GM18907 (cell line): ENCODE measurements around the gene SLC22A17.
"Not testable (repeated sequence)": the region's sequence is repeated elsewhere in the genome, so short reads cannot be mapped to it uniquely, and the experiment has no call there.

ENCODE experiments used
- ATAC-seq: cut with Tn5 transposase; IDR thresholded peaks from one replicate; pipeline ENCODE4 v1.9.1; 2021; ENCODE audit warnings: mild to moderate bottlenecking, moderate library complexity; ENCODE audit not compliant: unreplicated experiment

Gene SLC22A17

GRCh38 chr14:23346693-23347405 is 5.8 kb downstream of the SLC22A17 start:
- ATAC-seq, result no peak

- no peak for ATAC-seq
These were observed 6.5 kb downstream of the SLC22A17 start for GRCh38 chr14:23345987-23346692.

DNA sequence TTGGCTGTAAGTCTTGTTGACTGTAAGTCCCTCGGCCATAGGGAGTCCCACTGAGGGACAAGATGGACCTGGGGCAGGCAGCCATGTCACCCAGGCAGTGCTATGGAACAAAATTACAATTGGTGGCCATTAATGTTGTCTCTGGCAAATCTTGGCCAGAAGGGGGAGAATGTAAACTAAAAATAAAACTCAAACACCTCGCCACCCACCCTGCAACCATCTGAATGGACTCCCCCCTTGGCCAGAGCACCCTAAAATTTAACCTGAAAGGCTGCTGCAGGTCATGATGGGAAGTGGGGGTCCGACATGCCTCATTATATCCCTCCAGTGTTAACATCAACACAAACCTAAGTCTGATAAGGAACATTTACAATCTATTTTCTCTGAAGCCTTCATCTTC is 8.2 kb downstream of the SLC22A17 start:
- no peak for ATAC-seq

DNA sequence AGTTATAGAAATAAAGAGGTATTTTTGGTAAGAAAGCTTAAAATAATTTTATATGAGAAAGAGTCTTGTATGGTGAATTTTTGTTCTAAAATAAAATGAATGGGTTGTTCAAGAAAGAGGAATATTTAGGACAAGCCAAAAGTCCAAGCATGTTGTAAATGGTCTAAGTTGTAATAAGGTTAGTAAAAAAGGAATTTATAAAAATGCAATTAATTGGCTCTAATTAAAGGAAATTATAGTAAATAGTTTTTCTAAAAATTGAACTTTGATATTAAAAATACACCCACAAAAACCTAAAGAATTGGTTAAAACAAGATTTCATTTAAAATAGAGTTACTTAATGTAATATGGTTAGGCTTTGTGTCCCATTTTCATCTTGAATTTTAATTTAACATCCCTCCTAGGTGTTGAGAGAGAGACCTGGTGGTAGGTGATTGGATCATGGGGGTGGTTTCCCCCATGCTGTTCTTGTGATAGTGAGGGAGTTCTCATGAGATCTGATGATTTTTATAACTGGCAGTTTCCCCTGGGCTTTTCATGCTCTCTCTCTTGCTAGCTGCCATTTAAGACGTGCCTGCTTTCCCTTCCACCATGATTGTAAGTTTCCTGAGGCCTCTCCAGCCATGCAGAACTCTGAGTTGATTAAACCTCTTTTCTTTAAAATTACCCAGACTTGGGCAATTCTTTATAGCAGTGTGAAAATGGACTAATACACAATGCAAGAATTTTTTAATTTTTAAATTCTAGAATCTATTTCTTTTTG is 13.0 kb downstream of the SLC22A17 start:
- no peak for ATAC-seq

DNA sequence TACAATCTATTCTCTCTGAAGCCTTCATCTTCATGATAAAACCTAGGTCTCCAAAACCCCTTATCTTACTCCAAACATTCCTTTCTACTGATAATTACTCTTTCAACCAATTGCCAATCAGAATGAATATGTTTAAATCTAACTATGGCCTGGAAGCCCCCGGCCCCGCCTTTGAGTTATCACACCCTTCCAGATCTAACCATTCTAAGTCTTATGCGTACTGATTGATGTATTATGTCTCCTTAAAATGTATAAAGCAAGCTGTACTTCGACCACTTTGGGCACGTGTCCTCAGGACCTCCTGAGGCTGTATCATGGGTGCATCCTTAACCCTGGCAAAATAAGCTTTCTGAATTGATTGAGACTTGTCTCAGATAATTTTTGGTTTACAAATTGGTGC is 17.1 kb downstream of the SLC22A17 start:
- ATAC-seq, result no peak

- ATAC-seq, result no peak
These were observed 24.5 kb downstream of the SLC22A17 start for GRCh38 chr14:23327947-23328744.

GRCh38 chr14:23326491-23327332 is 26.0 kb downstream of the SLC22A17 start:
- ATAC-seq, result no peak

DNA sequence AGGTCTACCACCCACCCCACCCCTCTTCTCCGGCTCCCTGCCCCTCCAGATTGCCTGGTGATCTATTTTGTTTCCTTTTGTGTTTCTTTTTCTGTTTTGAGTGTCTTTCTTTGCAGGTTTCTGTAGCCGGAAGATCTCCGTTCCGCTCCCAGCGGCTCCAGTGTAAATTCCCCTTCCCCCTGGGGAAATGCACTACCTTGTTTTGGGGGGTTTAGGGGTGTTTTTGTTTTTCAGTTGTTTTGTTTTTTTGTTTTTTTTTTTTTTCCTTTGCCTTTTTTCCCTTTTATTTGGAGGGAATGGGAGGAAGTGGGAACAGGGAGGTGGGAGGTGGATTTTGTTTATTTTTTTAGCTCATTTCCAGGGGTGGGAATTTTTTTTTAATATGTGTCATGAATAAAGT is 26.9 kb downstream of the SLC22A17 start:
- not testable (repeated sequence) for ATAC-seq

GRCh38 chr14:23324993-23325392 is 27.7 kb downstream of the SLC22A17 start:
- no peak for ATAC-seq

- ATAC-seq, result no peak
These were observed 28.2 kb downstream of the SLC22A17 start for GRCh38 chr14:23324455-23324846.

- no peak for ATAC-seq
These were observed 28.7 kb downstream of the SLC22A17 start for GRCh38 chr14:23323838-23324454.

GRCh38 chr14:23322568-23323517 is 29.8 kb downstream of the SLC22A17 start:
- no peak for ATAC-seq

- peak; percentile 26 for ATAC-seq
These were observed 30.8 kb downstream of the SLC22A17 start for GRCh38 chr14:23321572-23322547.

GRCh38 chr14:23320584-23321571 is 31.8 kb downstream of the SLC22A17 start, which contains the start of gene PABPN1:
Gene PABPN1, plus strand, starts transcription at chr14:23321457. Its CDS starts 13 bp downstream, at chr14:23321470.
- peak; percentile 93 for ATAC-seq

DNA sequence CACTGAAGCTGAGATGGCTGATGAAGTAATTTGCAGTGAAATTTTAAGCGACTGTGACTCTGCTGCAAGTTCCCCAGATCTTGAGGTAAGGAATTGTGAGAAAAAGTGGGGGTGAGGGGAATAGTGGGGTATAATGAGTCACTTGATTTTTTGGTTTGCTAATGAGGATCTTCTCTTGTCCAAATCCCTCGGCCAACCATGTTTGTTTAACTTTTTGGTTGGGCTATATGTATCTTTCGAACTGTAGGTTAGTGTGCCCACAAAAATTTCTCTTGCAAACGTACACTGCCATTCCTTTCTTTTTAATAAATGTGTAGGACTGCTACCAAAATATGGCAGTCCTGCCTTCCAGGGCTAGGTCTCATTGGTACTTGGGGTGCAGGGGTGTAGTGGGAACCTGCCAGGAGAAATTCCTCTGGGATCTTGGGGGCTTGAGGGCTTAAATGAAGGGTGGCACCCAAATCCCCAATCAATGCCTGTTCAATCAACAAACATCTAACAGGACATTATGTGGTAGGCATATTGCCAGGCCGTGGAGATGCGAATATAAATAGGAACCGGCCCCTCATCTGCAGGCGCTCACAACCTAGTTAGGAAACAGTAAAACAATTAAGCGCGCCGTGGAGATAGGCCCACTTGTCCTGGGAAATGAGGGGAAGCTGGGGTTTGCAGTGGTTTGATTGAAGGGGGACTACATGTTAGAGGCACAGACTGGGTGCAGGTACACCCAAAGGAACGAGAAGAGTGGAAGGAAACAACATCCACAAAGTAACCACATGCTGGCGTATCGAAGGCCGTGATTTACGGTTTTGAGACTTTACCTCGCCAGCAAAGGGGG is 32.7 kb downstream of the SLC22A17 start:
- ATAC-seq, result no peak
